ENCODE measurements around the gene CYB561D2. TPM values are rescaled to one million over a fixed set of nuclear protein-coding genes. Genes with fewer than 3 reads are reported as not detected.

The CYB561D2 gene
- total RNA-seq, 1 experiment from 2014 or later, result 16.8 TPM

- Histone ChIP-seq H4K91ac (ENCODE audit: insufficient read length, low read depth, low read length) (no peak overlapping the region), H3K4me2 (ENCODE audit: insufficient read depth, insufficient read length, low read length) (no peak overlapping the region), H2BK5ac (ENCODE audit: insufficient read length, low read length) (no peak overlapping the region), H3K79me2 (ENCODE audit: insufficient read depth, low read length) (peaks cover 10% of the 10 kb centered on the region; the same call in 1 of the 2 replicates), H3K14ac (ENCODE audit: insufficient read depth, low read length) (no peak overlapping the region), H3K79me1 (ENCODE audit: insufficient read depth, low read depth, low read length, poor library complexity, severe bottlenecking) (peaks cover 6% of the 10 kb centered on the region), H3K27ac (ENCODE audit: insufficient read length, low read depth, low read length) (no peak overlapping the region), H3T11ph (ENCODE audit: low read length) (no peak overlapping the region), H4K8ac (replicated peaks; ENCODE audit: insufficient read length, low read depth, low read length) (no peak overlapping the region), H2BK120ac (ENCODE audit: low read depth, low read length, poor library complexity, severe bottlenecking) (no peak overlapping the region), H3K23me2 (ENCODE audit: insufficient read length, low read depth, low read length, poor library complexity, severe bottlenecking) (peaks cover 24% of the 10 kb centered on the region), H3K4ac (ENCODE audit: low read depth, low read length) (no peak overlapping the region), H3K18ac (ENCODE audit: insufficient read length, low read depth, low read length) (no peak overlapping the region), H2AK5ac (ENCODE audit: insufficient read length, low read length) (no peak overlapping the region), H4K5ac (ENCODE audit: insufficient read length, low read depth, low read length) (no peak overlapping the region), H2BK15ac (ENCODE audit: low read depth, low read length) (no peak overlapping the region), H2AFZ (ENCODE audit: low read length) (no peak overlapping the region), H2BK20ac (ENCODE audit: low read depth, low read length, poor library complexity, severe bottlenecking) (no peak overlapping the region), H3K4me1 (ENCODE audit: insufficient read depth, low read length) (peaks cover 6% of the 10 kb centered on the region; the same call in 1 of the 2 replicates), H4K20me1 (ENCODE audit: control insufficient read depth, insufficient read depth, insufficient read length) (no peaks in the 10 kb centered on the region), H3K23ac (ENCODE audit: insufficient read length, low read depth, low read length) (no peak overlapping the region), H3K56ac (ENCODE audit: insufficient read length, low read depth, low read length) (no peak overlapping the region), H3K9me3 (ENCODE audit: control insufficient read depth, low read depth, low read length) (no peaks in the 10 kb centered on the region), H3K27me3 (ENCODE audit: insufficient read depth, low read length) (no peaks in the 10 kb centered on the region), H3K9ac (ENCODE audit: extremely low read depth, insufficient read length, low read length) (no peak overlapping the region), H2BK12ac (ENCODE audit: insufficient read length, low read depth, low read length) (no peak overlapping the region)
- H3K27me3 Mint-ChIP-seq (ENCODE audit: low read depth), result no peaks in the 10 kb centered on the region; the same call in 1 of the 2 replicates
- TF ChIP-seq CTCF (conservative IDR thresholded peaks at IDR 0.05), result peak; percentile 89
- H3K4me3 Mint-ChIP-seq, result peak overlapping the region; percentile 30 to 54; a peak in 4 of 5 replicates
- H3K4me1 Mint-ChIP-seq, result peaks cover 23 to 41% of the 10 kb centered on the region in 2 experiments
- 0 out of 7 replicates have a peak overlapping the region, but pooled peaks of 1 of the 3 experiments have one; percentile 28 for H3K27ac Mint-ChIP-seq
- H3K9me3 Mint-ChIP-seq, result no peaks in the 10 kb centered on the region
- peaks cover 18 to 34% (median 19%) of the 10 kb centered on the region in 3 experiments for H3K36me3 Mint-ChIP-seq (ENCODE audit: insufficient read depth in 1 of 3, low read depth in 3 of 3)
- no CpG with 5 or more reads among the region's 4 CpGs for WGBS (ENCODE audit: extremely low coverage, insufficient read length, low lambda C conversion rate)
- DNase-seq, result peak; percentile 90
These were observed 26.1 kb upstream of the CYB561D2 start for GRCh38 chr3:50324351-50325112.

All from H9 (cell line).